ENCODE measurements around the gene ILK.

The ILK gene

DNA sequence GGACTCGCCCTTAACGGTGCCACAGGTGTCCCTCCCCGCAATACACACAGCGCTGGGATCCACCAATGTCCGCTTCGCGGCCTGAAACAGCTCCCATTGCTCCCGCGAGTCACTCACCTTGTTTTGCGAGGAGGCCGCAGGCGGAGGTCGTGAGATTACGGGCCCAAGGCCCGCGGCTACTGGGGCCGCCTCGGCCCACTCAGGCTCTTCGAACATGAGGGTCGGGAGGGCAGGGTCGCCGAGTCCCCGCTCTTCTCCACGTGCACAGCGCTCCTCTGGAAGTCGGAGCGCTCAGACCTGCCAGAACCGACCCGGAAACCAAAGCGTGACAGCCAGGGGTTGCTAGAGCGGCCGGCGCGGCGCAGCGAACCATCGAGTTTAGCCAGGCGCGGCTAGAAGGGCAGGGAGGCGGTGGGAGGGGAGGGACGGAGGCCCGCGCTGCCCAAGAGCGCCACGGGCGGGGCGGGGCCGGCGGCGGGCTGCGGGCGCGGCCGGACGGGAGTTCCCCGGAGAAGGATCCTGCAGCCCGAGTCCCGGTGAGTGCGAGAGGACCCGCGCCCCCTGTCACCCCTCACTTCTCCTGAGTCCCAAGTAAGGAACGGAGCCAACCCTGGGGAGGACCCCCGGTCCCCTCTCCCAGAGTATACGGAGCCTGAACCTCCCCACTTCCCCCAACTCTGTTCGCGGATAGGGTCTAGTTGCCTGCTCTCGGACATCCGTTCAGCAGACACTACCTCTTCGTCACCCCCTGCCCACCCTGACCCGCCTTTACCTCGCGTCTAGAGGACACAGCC lies at the start of gene ILK, which contains the start of gene RRP8:
ILK (plus strand) TSS at position 488 of the 794 bp plus-strand sequence. CDS start 498 bp downstream, outside the sequence.
RRP8 (minus strand) TSS at position 330 of the 794 bp plus-strand sequence; CDS start at position 216, 114 bp downstream.
- DNase-seq (ENCODE audit: low spot score): peak; percentile 94

DNA sequence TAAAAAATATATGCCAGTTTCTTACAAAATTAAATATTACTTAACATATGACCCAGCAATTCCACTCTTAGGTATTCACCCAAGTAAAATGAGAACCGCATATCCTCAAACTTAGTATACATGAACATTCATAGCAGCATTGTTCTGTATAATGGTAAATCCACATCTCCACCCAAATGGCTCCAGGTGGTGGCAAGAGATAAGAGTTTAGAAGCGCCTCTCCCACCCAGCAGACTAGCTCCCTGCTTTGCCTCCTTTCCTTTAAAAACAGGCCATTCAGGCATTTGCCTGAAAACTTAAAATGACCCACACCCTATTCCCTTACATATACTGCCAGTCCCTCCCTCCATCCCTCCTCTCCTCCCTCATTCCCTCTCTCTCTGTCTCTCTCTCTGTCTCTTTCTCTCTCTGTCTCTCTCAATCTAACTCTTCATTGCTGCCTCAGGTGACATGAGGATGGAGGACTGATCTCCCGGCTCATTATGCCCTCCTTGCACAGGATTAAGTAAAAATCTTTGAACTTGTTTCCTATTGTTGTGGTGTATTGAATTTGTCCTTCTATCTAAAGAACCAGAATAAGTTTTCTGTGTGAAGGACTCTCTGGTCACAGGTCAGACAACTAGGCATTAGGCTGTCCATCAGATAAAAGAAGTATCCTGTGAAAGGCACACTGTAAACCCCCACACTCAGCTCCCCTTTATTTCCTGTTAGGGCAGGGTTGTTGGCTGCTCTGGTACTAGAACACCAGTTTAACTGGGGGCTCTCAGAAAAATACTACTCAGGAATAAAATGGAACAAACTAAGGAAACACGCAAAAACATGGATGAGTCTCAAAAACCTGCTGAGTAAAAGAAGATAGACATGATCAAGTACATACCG lies 48.5 kb upstream of the ILK start:
- DNase-seq (ENCODE audit: low spot score): no peak

DNA sequence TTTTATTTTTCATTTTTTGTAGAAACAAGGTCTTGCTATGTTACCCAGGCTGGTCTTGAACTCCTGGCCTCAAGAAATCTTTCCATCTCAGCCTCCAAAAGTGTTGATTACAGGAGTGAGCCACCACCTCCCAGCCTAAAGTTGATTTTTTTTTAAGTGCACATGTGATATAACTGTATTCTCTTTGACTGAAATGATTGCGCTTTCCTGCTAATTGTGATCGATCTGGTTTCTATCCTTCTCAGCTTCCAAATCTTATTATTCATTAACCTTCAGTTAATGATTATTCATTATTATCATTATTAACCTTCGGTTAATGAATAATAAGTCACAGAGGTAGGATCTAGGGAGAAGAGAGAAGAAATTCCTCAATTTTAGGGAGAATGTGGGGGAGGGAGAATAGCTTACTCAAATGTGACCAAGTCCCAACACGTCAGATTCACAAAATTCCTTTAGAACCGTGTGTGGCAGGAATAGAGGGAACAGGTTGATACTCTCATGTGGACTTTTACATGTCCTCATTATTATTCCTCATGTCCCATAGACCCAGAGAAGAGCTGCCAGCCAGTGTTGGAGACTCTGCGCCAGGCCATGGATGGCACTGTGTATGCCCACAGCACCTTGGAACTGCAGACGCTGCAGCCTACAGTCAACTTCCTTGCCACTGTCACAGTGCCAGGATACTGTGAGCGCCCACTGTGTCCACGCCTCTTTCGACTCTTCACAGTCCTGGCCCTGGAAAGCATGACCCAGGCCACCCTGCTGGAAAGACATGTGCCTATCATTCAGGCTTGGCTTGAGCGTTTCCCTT lies 47.2 kb upstream of the ILK start:
- DNase-seq (ENCODE audit: low spot score): no peak

DNA sequence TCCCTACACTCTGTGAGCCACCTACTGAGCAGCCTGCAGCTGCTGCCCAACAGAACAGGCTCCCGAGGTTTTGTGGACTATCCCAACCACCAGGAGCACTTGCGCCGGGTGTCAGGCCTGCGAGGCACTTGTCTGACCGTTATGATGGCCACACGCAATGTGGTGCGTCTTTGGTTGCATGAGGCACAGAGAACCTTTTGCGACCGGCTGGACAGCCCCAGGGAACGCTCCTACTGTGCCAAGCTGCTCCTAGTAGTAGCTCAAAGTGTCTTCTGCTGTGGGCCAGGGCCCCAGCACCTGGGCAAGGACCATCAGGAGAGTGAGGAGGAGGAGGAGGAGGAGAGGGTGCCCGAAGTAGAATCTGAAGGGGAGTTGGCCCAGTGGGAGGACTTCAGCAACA lies 46.5 kb upstream of the ILK start:
- DNase-seq (ENCODE audit: low spot score): no peak

DNA sequence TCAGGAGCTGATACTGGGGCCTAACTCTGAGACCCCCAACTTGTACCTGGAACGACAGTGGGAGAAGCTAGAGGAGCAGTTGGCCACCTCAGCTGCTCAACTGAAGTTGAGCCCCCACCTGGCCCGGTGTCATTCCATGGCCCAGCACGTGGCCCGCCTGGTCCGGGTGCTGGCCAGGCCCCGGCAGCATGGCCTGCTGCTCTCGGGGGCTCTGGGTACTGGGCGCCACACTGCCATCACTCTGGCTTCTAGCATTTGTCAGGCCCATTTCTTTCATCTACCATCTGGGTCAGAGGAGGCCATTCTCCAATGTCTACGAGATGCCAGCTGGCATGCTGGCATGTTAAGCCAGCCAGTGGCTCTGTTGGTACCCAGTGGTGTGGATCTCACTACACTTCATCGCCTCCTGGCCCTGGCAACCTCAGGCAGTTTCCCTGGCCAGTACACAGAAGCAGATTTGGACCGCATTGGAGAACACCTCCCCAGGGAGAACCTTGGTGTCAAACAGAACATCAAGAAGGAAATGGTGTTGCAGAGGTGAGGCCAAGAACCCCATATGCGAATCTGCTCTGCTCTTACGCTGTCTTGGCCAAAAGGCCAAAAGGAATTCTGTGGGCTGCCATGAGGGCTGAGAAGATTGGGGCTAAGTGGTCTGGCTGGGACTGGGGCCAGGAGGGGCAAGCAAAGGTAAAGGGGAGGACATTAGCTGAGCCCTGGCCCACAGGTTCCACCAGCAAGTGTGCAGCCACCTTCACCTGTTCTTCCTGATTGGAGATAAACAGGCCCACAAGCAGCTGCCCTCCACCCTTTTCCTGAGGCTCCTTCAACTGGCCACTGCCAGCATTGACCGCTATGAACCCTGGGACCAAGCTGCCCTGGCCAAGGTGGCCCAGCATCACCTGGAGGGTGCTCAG lies 45.6 kb upstream of the ILK start:
- no peak for DNase-seq (ENCODE audit: low spot score)

DNA sequence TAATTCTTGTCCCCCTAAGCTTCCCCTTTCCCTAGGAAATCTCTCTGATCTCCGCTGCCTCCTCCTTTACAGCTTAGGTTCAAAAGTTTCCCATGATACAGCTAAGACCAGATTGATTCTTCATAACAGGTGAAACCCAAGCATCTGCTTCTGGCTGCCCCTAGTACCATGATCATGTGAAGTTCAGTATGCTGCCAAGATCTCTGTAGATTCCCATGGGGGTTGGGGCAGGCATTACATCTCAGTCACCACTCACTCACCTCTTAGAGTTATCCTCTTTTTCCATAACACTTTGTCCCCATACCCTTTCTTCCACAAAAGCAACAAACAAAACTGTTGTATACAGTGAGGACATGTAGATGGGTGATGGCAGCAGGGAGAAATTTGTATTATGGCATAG lies 44.2 kb upstream of the ILK start:
- no peak for DNase-seq (ENCODE audit: low spot score)

DNA sequence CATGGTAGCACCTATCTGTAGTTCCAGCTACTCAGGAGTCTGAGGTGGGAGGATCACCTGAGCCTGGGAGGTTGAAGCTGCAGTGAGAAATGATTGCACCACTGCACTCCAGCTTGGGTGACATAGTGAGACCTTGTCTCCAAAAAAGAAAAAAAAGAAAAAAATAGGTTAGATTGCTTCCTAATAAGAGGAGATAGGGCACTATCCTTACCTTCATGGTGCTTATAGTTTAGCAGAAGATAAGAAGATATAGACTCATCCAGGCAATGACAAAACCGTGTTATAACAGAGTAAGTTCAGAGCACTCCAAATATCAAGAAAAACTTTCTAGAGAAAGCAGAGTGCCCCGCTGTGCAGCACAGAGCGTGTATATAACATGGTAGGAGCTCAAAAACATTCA lies 42.3 kb upstream of the ILK start:
- no peak for DNase-seq (ENCODE audit: low spot score)

DNA sequence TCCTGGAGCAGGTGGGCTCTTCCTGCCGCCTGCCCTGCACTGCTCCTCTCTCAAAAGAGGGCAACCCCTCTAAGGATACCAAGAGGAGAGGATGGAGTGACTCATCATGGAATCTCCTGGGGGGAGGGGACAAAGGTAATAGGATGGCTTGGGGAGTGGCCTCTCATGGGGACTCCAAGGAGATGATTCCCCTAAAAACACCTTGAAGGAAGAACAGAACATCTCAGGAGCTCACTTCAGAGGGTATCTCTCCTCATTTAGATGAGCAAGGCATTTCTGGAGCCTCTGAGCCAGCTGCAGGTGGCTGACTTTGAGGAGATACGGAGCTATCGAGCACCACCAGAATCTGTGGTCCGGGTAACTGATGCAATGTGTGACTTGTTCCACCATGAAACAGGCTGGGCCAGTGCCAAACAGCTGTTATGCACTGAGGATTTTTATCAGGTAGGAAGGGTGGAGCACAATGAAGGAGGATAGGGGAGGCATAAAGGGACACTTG lies 40.4 kb upstream of the ILK start:
- no peak for DNase-seq (ENCODE audit: low spot score)

DNA sequence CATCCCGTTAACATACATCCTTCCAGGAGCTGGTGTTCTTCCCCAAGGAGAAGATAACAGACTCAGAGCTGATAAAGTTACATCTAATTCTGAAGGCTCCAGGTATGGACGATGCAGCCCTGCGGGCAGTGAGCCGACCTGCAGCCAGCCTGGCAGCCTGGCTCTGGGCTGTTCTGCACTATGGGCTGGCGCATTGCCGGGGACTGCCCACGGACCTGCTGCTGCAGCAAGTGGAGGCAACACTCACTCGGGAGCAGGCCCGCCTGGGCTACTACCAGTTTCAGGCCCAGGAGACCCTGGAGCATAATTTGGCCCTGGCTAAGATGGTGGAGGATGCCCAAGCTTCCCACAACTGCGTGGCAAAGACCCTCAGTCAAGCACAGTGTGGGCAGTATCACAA lies 39.9 kb upstream of the ILK start:
- no peak for DNase-seq (ENCODE audit: low spot score)

DNA sequence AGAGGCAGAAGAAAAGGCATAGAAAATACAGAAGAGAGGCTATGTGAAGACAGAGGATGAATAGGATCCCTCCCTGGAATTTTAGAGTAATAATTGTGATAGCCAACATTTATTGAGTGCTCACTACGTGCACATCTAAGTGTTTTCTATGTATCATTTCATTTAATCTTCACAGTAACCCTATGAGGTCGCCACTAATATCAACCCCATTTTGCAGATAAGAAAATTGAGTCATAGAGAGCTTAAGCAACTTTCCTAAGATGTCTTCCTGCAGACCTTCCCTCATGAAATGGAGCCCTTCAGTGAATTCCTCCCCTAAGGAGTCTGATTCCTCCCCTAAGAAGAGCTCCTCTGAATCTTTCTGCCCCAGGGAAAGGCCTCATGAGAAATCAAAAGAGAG lies 38.2 kb upstream of the ILK start:
- no peak for DNase-seq (ENCODE audit: low spot score)

DNA sequence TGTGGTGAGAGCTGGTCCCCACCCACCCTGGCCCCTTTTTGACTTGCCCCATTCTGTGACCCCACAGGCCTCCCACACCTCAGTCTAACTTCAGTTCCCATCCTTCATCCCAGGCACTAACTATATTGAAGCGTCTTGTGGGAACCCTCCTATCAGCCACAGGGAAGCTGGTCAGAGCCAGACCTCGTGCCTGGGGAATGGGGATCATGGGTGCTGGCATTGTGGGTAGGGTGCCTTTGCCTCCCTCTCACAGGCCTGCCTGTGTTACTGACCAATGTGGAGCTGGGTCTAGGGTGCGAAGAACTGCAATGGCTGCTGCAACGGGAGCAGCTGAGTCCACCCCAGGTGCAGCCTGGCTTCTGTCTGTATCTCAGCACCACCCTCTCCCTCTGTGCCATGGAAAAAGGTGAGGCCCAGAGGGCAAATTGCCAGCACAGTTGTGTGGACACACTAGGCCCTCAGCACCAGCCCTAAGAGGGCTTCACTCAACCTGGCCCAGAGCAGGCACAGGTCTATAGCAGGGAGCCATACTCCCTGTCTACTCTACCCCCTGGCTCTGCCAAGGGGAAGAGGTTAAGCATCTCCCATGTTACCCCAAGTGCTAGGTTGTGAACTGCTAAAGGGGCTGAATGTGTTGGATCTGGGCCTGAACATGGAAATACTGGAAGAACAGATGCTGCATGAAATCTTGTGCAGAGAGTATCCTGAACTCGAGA lies 37.4 kb upstream of the ILK start:
- DNase-seq (ENCODE audit: low spot score): no peak

DNA sequence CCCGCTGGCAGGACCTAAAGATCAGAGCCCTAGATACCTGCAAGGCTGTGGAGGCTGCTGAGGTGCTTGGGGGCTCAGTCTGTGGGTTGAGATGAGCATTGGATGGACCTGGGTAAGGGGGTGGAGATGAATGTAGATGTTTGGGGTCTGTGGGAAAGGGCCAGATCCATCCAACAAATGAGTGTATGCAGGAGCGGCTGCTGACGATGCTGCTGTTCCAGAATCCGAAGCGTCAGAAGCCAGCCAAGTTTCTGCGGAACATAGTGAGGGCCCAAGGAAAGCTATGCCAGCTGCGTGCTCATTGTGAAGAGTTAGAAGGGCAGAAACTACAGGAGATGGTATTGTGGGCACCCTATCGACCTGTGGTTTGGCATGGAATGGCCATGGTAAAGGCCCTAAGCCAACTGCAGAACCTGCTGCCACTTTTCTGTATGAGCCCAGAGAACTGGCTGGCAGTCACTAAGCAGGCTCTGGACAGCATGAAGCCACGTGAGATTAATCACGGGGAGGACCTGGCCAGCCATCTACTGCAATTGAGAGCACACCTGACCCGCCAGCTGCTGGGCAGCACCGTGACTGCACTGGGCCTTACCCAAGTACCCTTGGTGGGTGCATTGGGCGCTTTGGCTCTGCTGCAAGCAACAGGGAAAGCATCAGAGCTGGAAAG lies 36.7 kb upstream of the ILK start:
- DNase-seq (ENCODE audit: low spot score): no peak

DNA sequence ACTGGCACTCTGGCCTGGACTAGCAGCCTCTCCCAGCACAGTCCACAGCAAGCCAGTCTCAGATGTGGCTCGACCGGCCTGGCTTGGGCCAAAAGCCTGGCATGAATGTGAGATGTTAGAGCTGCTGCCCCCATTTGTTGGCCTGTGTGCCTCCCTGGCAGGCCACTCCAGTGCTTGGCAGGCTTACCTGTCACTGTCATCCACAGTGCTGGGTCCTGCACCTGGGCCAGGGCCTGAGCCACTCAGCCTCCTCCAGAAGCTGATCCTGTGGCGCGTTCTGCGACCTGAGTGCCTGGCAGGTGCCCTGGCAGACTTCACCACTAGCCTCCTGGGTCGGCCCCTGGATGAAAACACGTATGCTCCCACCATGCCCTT lies 36.2 kb upstream of the ILK start:
- no peak for DNase-seq (ENCODE audit: low spot score)

DNA sequence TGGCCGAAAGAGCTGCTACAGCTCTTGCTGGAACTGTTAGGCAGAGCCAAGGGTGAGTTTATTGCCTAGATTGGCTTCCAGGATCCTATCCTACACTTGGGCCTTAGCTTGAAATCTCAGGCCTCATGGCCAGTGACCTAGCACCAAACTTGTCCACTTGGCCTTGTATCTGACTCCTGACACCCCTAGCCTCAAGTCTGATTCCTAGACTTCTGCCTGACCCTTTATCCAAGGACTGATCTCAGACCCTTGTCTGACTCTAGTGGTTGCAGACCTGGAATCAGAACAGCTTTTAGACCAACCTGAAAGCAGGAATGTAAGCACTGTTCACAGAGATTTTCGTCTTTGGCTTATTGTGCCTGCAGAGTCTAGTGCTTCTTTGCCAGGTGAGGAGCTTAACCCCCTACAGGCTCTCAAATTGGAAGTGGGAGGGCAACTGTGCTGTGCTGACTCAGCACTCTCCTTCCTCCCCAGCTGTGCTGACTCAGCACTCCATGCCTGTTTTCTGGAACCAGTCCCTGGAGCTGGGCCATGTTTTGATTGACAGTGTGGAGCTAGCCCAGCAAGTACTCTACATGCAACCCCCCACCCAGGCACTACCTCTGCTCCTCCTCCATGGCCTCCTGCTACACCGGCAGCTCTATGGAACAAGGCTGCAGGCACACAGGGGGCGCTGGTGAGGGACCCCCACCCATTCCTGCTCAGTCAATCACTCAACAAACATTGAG lies 35.2 kb upstream of the ILK start:
- DNase-seq (ENCODE audit: low spot score): no peak

DNA sequence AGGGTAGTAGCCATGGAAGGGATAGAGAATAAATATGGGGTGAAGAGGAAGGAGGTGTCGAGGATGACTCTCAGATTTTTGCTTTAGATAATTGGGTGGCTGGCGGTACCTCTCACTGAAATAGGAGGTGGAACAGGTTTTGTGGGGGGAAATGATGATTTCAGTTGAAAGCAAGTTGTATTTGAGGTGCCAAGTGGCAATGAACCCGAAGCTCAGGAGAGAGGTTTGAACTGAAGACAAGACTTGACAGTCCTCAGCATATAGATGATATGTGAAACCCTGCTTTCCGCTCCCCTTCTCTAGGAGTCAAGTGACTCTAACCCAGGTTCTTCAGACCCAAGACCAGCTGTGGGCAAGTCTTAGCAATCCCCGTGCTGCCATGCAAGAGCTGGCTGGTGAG lies 33.9 kb upstream of the ILK start:
- DNase-seq (ENCODE audit: low spot score): no peak

DNA sequence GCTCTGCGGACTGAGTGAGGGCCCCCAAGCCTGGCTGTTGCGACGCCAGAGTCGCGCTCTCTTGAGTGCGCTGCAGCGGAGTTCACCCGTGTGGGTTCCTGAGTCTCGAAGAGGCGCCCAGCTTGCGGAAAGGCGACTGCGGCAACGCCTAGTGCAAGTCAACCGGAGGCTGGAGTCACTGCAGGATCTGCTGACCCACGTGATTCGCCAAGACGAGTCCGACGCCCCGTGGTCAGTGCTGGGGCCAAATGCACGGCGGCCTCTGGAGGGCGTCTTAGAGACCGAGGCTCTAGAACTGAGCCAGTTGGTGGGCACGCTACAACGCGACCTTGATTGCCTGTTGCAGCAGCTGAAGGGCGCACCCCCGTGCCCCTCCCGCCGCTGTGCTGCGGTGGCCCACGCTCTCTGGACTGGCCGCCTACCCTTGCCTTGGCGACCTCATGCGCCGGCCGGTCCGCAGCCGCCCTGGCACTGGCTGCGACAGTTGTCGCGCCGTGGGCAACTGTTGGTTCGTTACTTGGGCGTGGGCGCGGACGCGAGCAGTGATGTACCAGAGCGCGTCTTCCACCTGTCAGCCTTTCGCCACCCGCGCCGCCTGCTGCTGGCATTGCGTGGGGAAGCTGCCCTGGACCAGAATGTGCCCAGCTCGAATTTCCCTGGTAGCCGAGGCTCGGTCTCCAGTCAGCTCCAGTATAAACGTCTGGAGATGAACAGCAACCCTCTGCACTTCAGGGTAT lies 32.7 kb upstream of the ILK start:
- DNase-seq (ENCODE audit: low spot score): no peak

DNA sequence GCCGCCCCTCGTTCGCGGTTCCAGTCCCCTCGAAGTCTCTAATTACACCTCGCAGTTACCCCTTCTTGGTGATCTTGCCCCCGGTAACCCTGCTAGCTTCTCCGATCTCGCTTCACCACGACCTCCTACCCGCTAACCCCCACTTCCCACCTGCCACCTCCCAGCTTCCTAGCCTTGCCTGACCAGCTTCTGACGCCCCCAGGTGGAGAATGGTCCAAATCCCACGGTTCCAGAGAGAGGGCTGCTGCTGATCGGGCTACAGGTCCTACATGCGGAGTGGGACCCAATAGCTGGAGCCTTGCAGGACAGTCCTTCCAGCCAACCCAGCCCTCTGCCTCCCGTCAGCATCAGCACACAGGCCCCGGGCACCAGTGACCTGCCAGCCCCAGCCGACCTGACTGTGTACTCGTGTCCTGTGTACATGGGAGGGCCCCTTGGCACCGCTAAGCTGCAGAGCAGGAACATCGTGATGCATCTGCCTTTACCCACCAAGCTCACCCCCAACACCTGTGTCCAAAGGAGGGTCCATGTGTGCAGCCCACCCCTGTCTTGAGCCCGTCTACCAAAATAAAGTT lies 32.1 kb upstream of the ILK start:
- DNase-seq (ENCODE audit: low spot score): no peak

DNA sequence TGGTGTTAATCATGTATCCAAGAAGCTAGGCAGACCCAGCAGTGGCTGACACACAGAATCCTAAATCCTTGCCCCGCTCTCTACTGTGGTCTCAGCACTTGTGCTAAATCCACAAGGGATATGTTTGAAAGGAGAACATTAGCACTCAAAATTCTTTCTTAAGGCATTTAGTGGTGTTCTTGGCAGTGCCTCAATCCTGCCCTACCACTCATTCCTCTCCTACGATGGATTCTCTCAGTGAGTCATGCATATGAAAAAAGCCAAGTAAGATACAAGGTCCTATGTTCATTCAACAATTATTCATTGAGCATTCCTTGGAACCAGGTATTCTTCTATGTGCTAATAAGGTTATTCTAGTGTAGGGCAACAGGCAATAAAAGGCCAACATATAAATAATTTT lies 31.4 kb upstream of the ILK start:
- DNase-seq (ENCODE audit: low spot score): no peak
